H9 (cell line): ENCODE measurements around the gene PRPF40A. TPM values are rescaled to one million over a fixed set of nuclear protein-coding genes. Genes with fewer than 3 reads are reported as not detected.

Source experiments
- DNase-seq: peaks from one replicate; pipeline ENCODE4 v3.0.0-alpha.2; 2017
- H2AFZ ChIP-seq: one replicate; pipeline ENCODE4 v1.6.1; 2013; ENCODE audit warnings: mild to moderate bottlenecking, low read length, control low read depth, moderate library complexity
- H2AK5ac ChIP-seq: 2 replicates; pipeline ENCODE4 v1.6.1; 2013; ENCODE audit warnings: low read length, control low read depth, mixed read lengths; ENCODE audit not compliant: insufficient read length
- H2BK120ac ChIP-seq: one replicate; pipeline ENCODE4 v1.6.1; 2013; ENCODE audit warnings: low read depth, mild to moderate bottlenecking, low read length, control low read depth, inconsistent platforms; ENCODE audit not compliant: poor library complexity, severe bottlenecking
- H2BK12ac ChIP-seq: 2 replicates; pipeline ENCODE4 v1.6.1; 2013; ENCODE audit warnings: low read length, control low read depth, mixed read lengths, low read depth; ENCODE audit not compliant: insufficient read length
- H2BK15ac ChIP-seq: 2 replicates; pipeline ENCODE4 v1.6.1; 2013; ENCODE audit warnings: low read depth, low read length, control low read depth
- H2BK20ac ChIP-seq: one replicate; pipeline ENCODE4 v1.6.1; 2013; ENCODE audit warnings: low read depth, mild to moderate bottlenecking, low read length, control low read depth, inconsistent platforms; ENCODE audit not compliant: poor library complexity, severe bottlenecking
- H2BK5ac ChIP-seq: 2 replicates; pipeline ENCODE4 v1.6.1; 2013; ENCODE audit warnings: low read length, control low read depth, mixed read lengths; ENCODE audit not compliant: insufficient read length
- H3K14ac ChIP-seq: 2 replicates; pipeline ENCODE4 v1.6.1; 2013; ENCODE audit warnings: low read length, control low read depth; ENCODE audit not compliant: insufficient read depth
- H3K18ac ChIP-seq: 2 replicates; pipeline ENCODE4 v1.6.1; 2013; ENCODE audit warnings: low read depth, mild to moderate bottlenecking, mixed read lengths, low read length, control low read depth; ENCODE audit not compliant: insufficient read length
- H3K23ac ChIP-seq: 2 replicates; pipeline ENCODE4 v1.6.1; 2013; ENCODE audit warnings: low read length, control low read depth, mixed read lengths, low read depth; ENCODE audit not compliant: insufficient read length
- H3K23me2 ChIP-seq: 2 replicates; pipeline ENCODE4 v1.6.1; 2013; ENCODE audit warnings: low read depth, mild to moderate bottlenecking, mixed read lengths, low read length, control low read depth; ENCODE audit not compliant: insufficient read length, poor library complexity, severe bottlenecking
- H3K27ac ChIP-seq: 2 replicates; pipeline ENCODE4 v1.5.1; 2013; ENCODE audit warnings: low read length, control low read depth, mixed read lengths, low read depth; ENCODE audit not compliant: insufficient read length
- H3K27me3 ChIP-seq: 2 replicates; pipeline ENCODE4 v1.6.1; 2013; ENCODE audit warnings: low read length, control low read depth, inconsistent platforms; ENCODE audit not compliant: insufficient read depth
- H3K4ac ChIP-seq: 2 replicates; pipeline ENCODE4 v1.6.1; 2013; ENCODE audit warnings: low read depth, mild to moderate bottlenecking, control low read depth, inconsistent platforms, low read length, moderate library complexity
- H3K4me1 ChIP-seq: 2 replicates; pipeline ENCODE4 v1.6.1; 2013; ENCODE audit warnings: low read length, control low read depth, inconsistent platforms; ENCODE audit not compliant: insufficient read depth
- H3K4me2 ChIP-seq: 2 replicates; pipeline ENCODE4 v1.6.1; 2013; ENCODE audit warnings: low read length, control low read depth, mixed read lengths; ENCODE audit not compliant: insufficient read length, insufficient read depth
- H3K56ac ChIP-seq: 2 replicates; pipeline ENCODE4 v1.6.1; 2013; ENCODE audit warnings: low read depth, mild to moderate bottlenecking, mixed read lengths, low read length, control low read depth; ENCODE audit not compliant: insufficient read length
- H3K79me1 ChIP-seq: 2 replicates; pipeline ENCODE4 v1.6.1; 2013; ENCODE audit warnings: low read depth, mild to moderate bottlenecking, moderate library complexity, low read length, control low read depth, inconsistent platforms; ENCODE audit not compliant: insufficient read depth, poor library complexity, severe bottlenecking
- H3K79me2 ChIP-seq: 2 replicates; pipeline ENCODE4 v1.6.1; 2013; ENCODE audit warnings: low read length, control low read depth, inconsistent platforms; ENCODE audit not compliant: insufficient read depth
- H3K9ac ChIP-seq: 2 replicates; pipeline ENCODE4 v1.6.1; 2013; ENCODE audit warnings: low read length, control low read depth, mixed read lengths; ENCODE audit not compliant: insufficient read length; ENCODE audit errors: extremely low read depth
- H3K9me3 ChIP-seq: one replicate; pipeline ENCODE4 v1.6.1; 2013; ENCODE audit warnings: low read depth, low read length, inconsistent platforms; ENCODE audit not compliant: control insufficient read depth
- H3T11ph ChIP-seq: one replicate; pipeline ENCODE4 v1.6.1; 2013; ENCODE audit warnings: mild to moderate bottlenecking, low read length, control low read depth, inconsistent platforms
- H4K20me1 ChIP-seq: one replicate; pipeline ENCODE4 v1.6.1; 2013; ENCODE audit not compliant: control insufficient read depth, insufficient read length, insufficient read depth
- H4K5ac ChIP-seq: 2 replicates; pipeline ENCODE4 v1.6.1; 2013; ENCODE audit warnings: low read depth, mild to moderate bottlenecking, mixed read lengths, low read length, control low read depth; ENCODE audit not compliant: insufficient read length
- H4K8ac ChIP-seq: replicated peaks from 2 replicates; pipeline ENCODE4 v1.6.1; 2013; ENCODE audit warnings: low read length, control low read depth, mixed read lengths, low read depth; ENCODE audit not compliant: insufficient read length
- H4K91ac ChIP-seq: 2 replicates; pipeline ENCODE4 v1.6.1; 2013; ENCODE audit warnings: low read depth, mild to moderate bottlenecking, moderate library complexity, mixed read lengths, low read length, control low read depth; ENCODE audit not compliant: insufficient read length
- H3K27ac Mint-ChIP-seq, 3 experiments: 2 replicates in 2 of 3; 3 replicates in 1 of 3; pipeline ENCODE4 v1.8.0; 2020 to 2021; ENCODE audit warnings: mixed read lengths in 3 of 3, mild to moderate bottlenecking in 1 of 3, moderate library complexity in 1 of 3
- H3K27me3 Mint-ChIP-seq: 2 replicates; pipeline ENCODE4 v1.8.0; 2021; ENCODE audit warnings: low read depth, mild to moderate bottlenecking, moderate library complexity, mixed read lengths
- H3K36me3 Mint-ChIP-seq, 3 experiments: 2 replicates in 2 of 3; 3 replicates in 1 of 3; pipeline ENCODE4 v1.8.0; 2020 to 2021; ENCODE audit warnings: low read depth in 3 of 3, mixed read lengths in 3 of 3; ENCODE audit not compliant: insufficient read depth in 1 of 3
- H3K4me1 Mint-ChIP-seq, 2 experiments: 2 replicates each; pipeline ENCODE4 v1.8.0; 2020; ENCODE audit warnings: mixed read lengths in 2 of 2
- H3K4me3 Mint-ChIP-seq, 2 experiments: 2 replicates in 1 of 2; 3 replicates in 1 of 2; pipeline ENCODE4 v1.8.0; 2020 to 2021; ENCODE audit warnings: mild to moderate bottlenecking in 2 of 2, mixed read lengths in 2 of 2, moderate library complexity in 1 of 2
- H3K9me3 Mint-ChIP-seq, 2 experiments: 2 replicates in 1 of 2; 3 replicates in 1 of 2; pipeline ENCODE4 v1.8.0; 2020; ENCODE audit warnings: mild to moderate bottlenecking in 2 of 2, mixed read lengths in 2 of 2, moderate library complexity in 1 of 2
- CTCF ChIP-seq: fragments of 200-600 bp; sonication (generic); conservative IDR thresholded peaks from 3 replicates; pipeline ENCODE4 v1.8.0; 2021; ENCODE audit warnings: antibody characterized with exemption, mild to moderate bottlenecking
- total RNA-seq: library from RNA; stranded (reverse); gene quantifications from 2 replicates; pipeline ENCODE4 v1.2.1, GENCODE V29; 2021

Gene PRPF40A
- total RNA-seq, 1 experiment from 2014 or later: 158 TPM

DNA sequence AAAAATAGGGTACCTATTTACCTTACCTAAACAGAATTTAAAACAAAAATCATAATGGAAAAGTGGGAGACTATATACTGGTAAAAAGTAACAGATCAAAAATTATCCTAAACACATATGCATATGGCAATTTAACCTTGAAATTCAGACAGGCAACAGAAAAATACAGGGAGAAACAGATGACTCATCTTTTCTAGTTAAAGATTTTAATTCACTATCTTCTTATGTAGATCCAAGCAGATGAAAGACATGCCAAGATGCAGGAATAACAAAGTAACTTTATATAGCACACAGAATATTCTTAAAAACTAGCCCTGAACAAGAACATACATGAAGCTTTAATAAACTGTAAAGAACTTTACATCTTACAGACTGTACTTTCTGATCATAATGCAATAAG is 30.9 kb downstream of the PRPF40A start:
- H3K27ac Mint-ChIP-seq: no peak overlapping the region
- Histone ChIP-seq H3K18ac (no peak overlapping the region), H3K27me3 (no peaks in the 10 kb centered on the region), H2BK20ac (no peak overlapping the region), H3K9ac (no peak overlapping the region), H3T11ph (no peak overlapping the region), H3K4ac (no peak overlapping the region), H3K56ac (no peak overlapping the region), H4K8ac (no peak overlapping the region), H3K4me1 (no peaks in the 10 kb centered on the region), H2AK5ac (no peak overlapping the region), H2BK120ac (no peak overlapping the region), H3K9me3 (no peaks in the 10 kb centered on the region), H3K79me2 (no peaks in the 10 kb centered on the region; the same call in 1 of the 2 replicates), H2AFZ (no peak overlapping the region), H4K5ac (no peak overlapping the region), H3K27ac (no peak overlapping the region), H3K4me2 (no peak overlapping the region), H3K14ac (no peak overlapping the region), H2BK15ac (no peak overlapping the region), H3K79me1 (peaks cover 3% of the 10 kb centered on the region), H3K23me2 (no peaks in the 10 kb centered on the region), H2BK12ac (no peak overlapping the region), H3K23ac (no peak overlapping the region), H4K91ac (no peak overlapping the region), H4K20me1 (no peaks in the 10 kb centered on the region), H2BK5ac (no peak overlapping the region)
- H3K27me3 Mint-ChIP-seq: no peaks in the 10 kb centered on the region
- no peak for DNase-seq
- no peaks in the 10 kb centered on the region for H3K4me1 Mint-ChIP-seq
- peaks cover 0 to 5% of the 10 kb centered on the region in 2 experiments; a peak in 3 of 5 replicates for H3K9me3 Mint-ChIP-seq
- no peak for TF ChIP-seq CTCF
- H3K4me3 Mint-ChIP-seq: no peak overlapping the region
- H3K36me3 Mint-ChIP-seq: peaks cover 56 to 74% (median 71%) of the 10 kb centered on the region in 3 experiments
